ENCODE data around the gene COL26A1. TPM values are rescaled to one million over a fixed set of nuclear protein-coding genes. Genes with fewer than 3 reads are reported as not detected.

The COL26A1 gene
- total RNA-seq, 1 experiment from 2014 or later: 42.6 TPM

DNA sequence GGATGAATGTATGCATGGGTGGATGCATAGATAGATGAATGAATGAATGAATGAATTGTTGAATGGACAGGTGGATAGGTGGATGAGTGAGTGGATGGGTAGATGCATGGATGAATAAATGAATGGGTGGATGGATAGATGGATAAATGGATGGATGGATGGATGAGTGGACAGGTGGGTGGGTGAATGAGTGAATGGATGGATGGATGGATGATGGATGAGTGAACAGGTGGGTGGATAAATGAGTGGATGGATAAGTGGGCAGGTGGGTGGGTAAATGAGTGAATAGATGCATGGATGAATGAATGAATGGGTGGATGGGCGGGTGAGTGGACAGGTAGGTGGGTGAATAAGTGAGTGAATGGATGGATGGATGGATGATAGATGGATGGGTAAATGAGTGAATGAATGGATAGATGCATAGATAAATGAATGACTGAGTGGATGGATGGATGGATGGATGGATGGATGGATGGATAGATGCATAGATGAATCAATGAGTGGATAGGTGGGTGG lies 193.8 kb downstream of the COL26A1 start:
- H3K9me3 Mint-ChIP-seq: no peaks in the 10 kb centered on the region; a peak in 2 of 5 replicates
- WGBS (ENCODE audit: extremely low coverage, insufficient read length, low lambda C conversion rate): no CpG with 5 or more reads among the region's 1 CpG

More for the DNA sequence above, 193.8 kb downstream of the COL26A1 start:
- Histone ChIP-seq H4K8ac (replicated peaks; ENCODE audit: insufficient read length, low read depth, low read length) (no peak overlapping the region), H2AK5ac (ENCODE audit: insufficient read length, low read length) (no peak overlapping the region), H3K27ac (ENCODE audit: insufficient read length, low read depth, low read length) (no peak overlapping the region), H3K14ac (ENCODE audit: insufficient read depth, low read length) (no peak overlapping the region), H3K23ac (ENCODE audit: insufficient read length, low read depth, low read length) (no peak overlapping the region), H3K9ac (ENCODE audit: extremely low read depth, insufficient read length, low read length) (no peak overlapping the region), H3K4ac (ENCODE audit: low read depth, low read length) (no peak overlapping the region), H2BK5ac (ENCODE audit: insufficient read length, low read length) (no peak overlapping the region), H3K56ac (ENCODE audit: insufficient read length, low read depth, low read length) (no peak overlapping the region), H3K18ac (ENCODE audit: insufficient read length, low read depth, low read length) (no peak overlapping the region), H2BK20ac (ENCODE audit: low read depth, low read length, poor library complexity, severe bottlenecking) (no peak overlapping the region), H3K4me1 (ENCODE audit: insufficient read depth, low read length) (no peaks in the 10 kb centered on the region), H3K9me3 (ENCODE audit: control insufficient read depth, low read depth, low read length) (no peaks in the 10 kb centered on the region), H2BK15ac (ENCODE audit: low read depth, low read length) (no peak overlapping the region), H3K79me1 (ENCODE audit: insufficient read depth, low read depth, low read length, poor library complexity, severe bottlenecking) (no peaks in the 10 kb centered on the region), H2BK12ac (ENCODE audit: insufficient read length, low read depth, low read length) (no peak overlapping the region), H3T11ph (ENCODE audit: low read length) (no peak overlapping the region), H3K4me2 (ENCODE audit: insufficient read depth, insufficient read length, low read length) (no peak overlapping the region), H2AFZ (ENCODE audit: low read length) (no peak overlapping the region), H3K79me2 (ENCODE audit: insufficient read depth, low read length) (no peaks in the 10 kb centered on the region), H4K20me1 (ENCODE audit: control insufficient read depth, insufficient read depth, insufficient read length) (no peaks in the 10 kb centered on the region), H3K23me2 (ENCODE audit: insufficient read length, low read depth, low read length, poor library complexity, severe bottlenecking) (no peaks in the 10 kb centered on the region), H3K27me3 (ENCODE audit: insufficient read depth, low read length) (no peaks in the 10 kb centered on the region), H2BK120ac (ENCODE audit: low read depth, low read length, poor library complexity, severe bottlenecking) (no peak overlapping the region), H4K5ac (ENCODE audit: insufficient read length, low read depth, low read length) (no peak overlapping the region), H4K91ac (ENCODE audit: insufficient read length, low read depth, low read length) (no peak overlapping the region)
- H3K27me3 Mint-ChIP-seq (ENCODE audit: low read depth): no peaks in the 10 kb centered on the region; the same call in 1 of the 2 replicates
- H3K27ac Mint-ChIP-seq: no peak overlapping the region; a peak in 1 of 7 replicates
- TF ChIP-seq, protein P1, sequence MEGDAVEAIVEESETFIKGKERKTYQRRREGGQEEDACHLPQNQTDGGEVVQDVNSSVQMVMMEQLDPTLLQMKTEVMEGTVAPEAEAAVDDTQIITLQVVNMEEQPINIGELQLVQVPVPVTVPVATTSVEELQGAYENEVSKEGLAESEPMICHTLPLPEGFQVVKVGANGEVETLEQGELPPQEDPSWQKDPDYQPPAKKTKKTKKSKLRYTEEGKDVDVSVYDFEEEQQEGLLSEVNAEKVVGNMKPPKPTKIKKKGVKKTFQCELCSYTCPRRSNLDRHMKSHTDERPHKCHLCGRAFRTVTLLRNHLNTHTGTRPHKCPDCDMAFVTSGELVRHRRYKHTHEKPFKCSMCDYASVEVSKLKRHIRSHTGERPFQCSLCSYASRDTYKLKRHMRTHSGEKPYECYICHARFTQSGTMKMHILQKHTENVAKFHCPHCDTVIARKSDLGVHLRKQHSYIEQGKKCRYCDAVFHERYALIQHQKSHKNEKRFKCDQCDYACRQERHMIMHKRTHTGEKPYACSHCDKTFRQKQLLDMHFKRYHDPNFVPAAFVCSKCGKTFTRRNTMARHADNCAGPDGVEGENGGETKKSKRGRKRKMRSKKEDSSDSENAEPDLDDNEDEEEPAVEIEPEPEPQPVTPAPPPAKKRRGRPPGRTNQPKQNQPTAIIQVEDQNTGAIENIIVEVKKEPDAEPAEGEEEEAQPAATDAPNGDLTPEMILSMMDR (conservative IDR thresholded peaks at IDR 0.05): no peak
- peaks cover 0 to 8% (median 5%) of the 10 kb centered on the region in 3 experiments; a peak in 3 of 7 replicates for H3K36me3 Mint-ChIP-seq (ENCODE audit: insufficient read depth in 1 of 3, low read depth in 3 of 3)
- H3K4me1 Mint-ChIP-seq: no peaks in the 10 kb centered on the region
- no peak for DNase-seq
- no peak overlapping the region for H3K4me3 Mint-ChIP-seq
